ENCODE data around the gene SPHKAP. TPM values are rescaled to one million over a fixed set of nuclear protein-coding genes. Genes with fewer than 3 reads are reported as not detected.
A peak's percentile ranks its signal among the peaks of the same experiment; 100 is the strongest.
"Not testable (repeated sequence)": the region's sequence is repeated elsewhere in the genome, so short reads cannot be mapped to it uniquely, and the experiment has no call there.

The SPHKAP gene
- polyA plus RNA-seq, 4 donors = 0.38 to 4.2 (median 1.8) TPM

GRCh38 chr2:228102949-228103348, 78.5 kb downstream of the SPHKAP start:
- no peak for DNase-seq (ENCODE audit: low read depth in 4 of 4, low spot score in 3 of 4)

GRCh38 chr2:228094377-228094921, 87.0 kb downstream of the SPHKAP start:
- DNase-seq (ENCODE audit: low read depth in 4 of 4, low spot score in 3 of 4) = no peak

- no peak for DNase-seq (ENCODE audit: low read depth in 4 of 4, low spot score in 3 of 4)
Observed at GRCh38 chr2:228092056-228092455, 89.4 kb downstream of the SPHKAP start.

- DNase-seq (ENCODE audit: low read depth in 4 of 4, low spot score in 3 of 4) = no peak
Observed at GRCh38 chr2:228086561-228086960, 94.9 kb downstream of the SPHKAP start.

GRCh38 chr2:228084717-228085116, 96.8 kb downstream of the SPHKAP start:
- DNase-seq (ENCODE audit: low read depth in 4 of 4, low spot score in 3 of 4) = no peak

- no peak for DNase-seq (ENCODE audit: low read depth in 4 of 4, low spot score in 3 of 4)
Observed at GRCh38 chr2:228083131-228083530, 98.4 kb downstream of the SPHKAP start.

- DNase-seq (ENCODE audit: low read depth in 4 of 4, low spot score in 3 of 4) = no peak
Observed at GRCh38 chr2:228082571-228082970, 98.9 kb downstream of the SPHKAP start.

GRCh38 chr2:228079194-228079593, 102.3 kb downstream of the SPHKAP start:
- no peak for DNase-seq (ENCODE audit: low read depth in 4 of 4, low spot score in 3 of 4)

- DNase-seq (ENCODE audit: low read depth in 4 of 4, low spot score in 3 of 4) = not testable (repeated sequence)
Observed at GRCh38 chr2:228076695-228077094, 104.8 kb downstream of the SPHKAP start.

- DNase-seq (ENCODE audit: low read depth in 4 of 4, low spot score in 3 of 4) = no peak
Observed at GRCh38 chr2:228072669-228073068, 108.8 kb downstream of the SPHKAP start.

- no peak for DNase-seq (ENCODE audit: low read depth in 4 of 4, low spot score in 3 of 4)
Observed at GRCh38 chr2:228067309-228067708, 114.2 kb downstream of the SPHKAP start.

- peak in 1 of 4 donors; percentile 4 for DNase-seq (ENCODE audit: low read depth in 4 of 4, low spot score in 3 of 4)
Observed at GRCh38 chr2:228066126-228066798, 115.2 kb downstream of the SPHKAP start.

GRCh38 chr2:228065686-228066085, 115.8 kb downstream of the SPHKAP start:
- no peak for DNase-seq (ENCODE audit: low read depth in 4 of 4, low spot score in 3 of 4)

GRCh38 chr2:228064796-228065315, 116.6 kb downstream of the SPHKAP start:
- DNase-seq (ENCODE audit: low read depth in 4 of 4, low spot score in 3 of 4) = no peak

- no peak for DNase-seq (ENCODE audit: low read depth in 4 of 4, low spot score in 3 of 4)
Observed at GRCh38 chr2:228064024-228064423, 117.5 kb downstream of the SPHKAP start.

GRCh38 chr2:228063558-228063957, 117.9 kb downstream of the SPHKAP start:
- no peak for DNase-seq (ENCODE audit: low read depth in 4 of 4, low spot score in 3 of 4)

GRCh38 chr2:228059735-228060134, 121.8 kb downstream of the SPHKAP start:
- no peak for DNase-seq (ENCODE audit: low read depth in 4 of 4, low spot score in 3 of 4)

- DNase-seq (ENCODE audit: low read depth in 4 of 4, low spot score in 3 of 4) = no peak
Observed at GRCh38 chr2:228056293-228057097, 125.0 kb downstream of the SPHKAP start.

- peak in 2 of 4 donors; percentile 14 to 35 for DNase-seq (ENCODE audit: low read depth in 4 of 4, low spot score in 3 of 4)
Observed at GRCh38 chr2:228048838-228049490, 132.5 kb downstream of the SPHKAP start.

- no peak for DNase-seq (ENCODE audit: low read depth in 4 of 4, low spot score in 3 of 4)
Observed at GRCh38 chr2:228040995-228041394, 140.5 kb downstream of the SPHKAP start.

Data from left renal pelvis (tissue), 4 donors.